ENCODE data around the gene MTFMT.

MTFMT gene

GRCh38 chr15:65067317-65067644 lies 37.8 kb upstream of the MTFMT start:
- ATAC-seq = no peak
- H3K27me3 Mint-ChIP-seq = peaks cover 44% of the 10 kb centered on the region
- H3K4me3 Mint-ChIP-seq = peak overlapping the region; percentile 27
- H3K36me3 Mint-ChIP-seq = no peaks in the 10 kb centered on the region
- peaks cover 7% of the 10 kb centered on the region for H3K4me1 Mint-ChIP-seq
- H3K9me3 Mint-ChIP-seq = no peaks in the 10 kb centered on the region
- H3K27ac Mint-ChIP-seq = no peak overlapping the region

- Mint-ChIP-seq H3K4me1 (peaks cover 7% of the 10 kb centered on the region), H3K27ac (no peak overlapping the region), H3K27me3 (peaks cover 44% of the 10 kb centered on the region), H3K4me3 (peak overlapping the region; percentile 27), H3K9me3 (no peaks in the 10 kb centered on the region), H3K36me3 (no peaks in the 10 kb centered on the region)
- ATAC-seq = no peak
Measured at GRCh38 chr15:65066635-65067316, 37.3 kb upstream of the MTFMT start.

GRCh38 chr15:65066001-65066634 lies 36.7 kb upstream of the MTFMT start:
- ATAC-seq = no peak
- H3K36me3 Mint-ChIP-seq = no peaks in the 10 kb centered on the region
- H3K4me1 Mint-ChIP-seq = peaks cover 7% of the 10 kb centered on the region
- H3K9me3 Mint-ChIP-seq = no peaks in the 10 kb centered on the region
- H3K4me3 Mint-ChIP-seq = no peak overlapping the region
- no peak overlapping the region for H3K27ac Mint-ChIP-seq
- peaks cover 44% of the 10 kb centered on the region for H3K27me3 Mint-ChIP-seq

DNA sequence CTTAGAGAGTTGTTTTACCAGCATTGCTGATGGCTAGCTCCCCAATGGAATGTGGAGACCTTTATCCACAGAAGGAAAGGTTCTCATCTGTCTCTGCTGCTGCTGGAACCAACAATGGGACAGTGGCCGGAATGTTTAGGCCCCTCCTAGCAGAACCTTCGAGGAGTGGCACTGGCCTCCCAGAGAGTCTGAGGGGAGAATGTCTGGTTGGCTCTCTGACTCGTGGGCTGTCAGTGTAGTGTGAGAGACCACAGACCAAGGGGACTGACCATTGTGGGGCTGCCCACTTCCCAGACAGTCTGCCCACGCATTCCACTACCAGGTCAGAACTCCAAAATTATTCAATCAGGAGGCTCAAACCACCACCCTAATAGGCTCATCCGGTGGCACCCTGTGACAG lies 33.3 kb upstream of the MTFMT start:
- peaks cover 36% of the 10 kb centered on the region for H3K27me3 Mint-ChIP-seq
- peaks cover 7% of the 10 kb centered on the region for H3K4me1 Mint-ChIP-seq
- no peak for ATAC-seq
- H3K27ac Mint-ChIP-seq = no peak overlapping the region
- no peak overlapping the region for H3K4me3 Mint-ChIP-seq
- H3K36me3 Mint-ChIP-seq = no peaks in the 10 kb centered on the region
- no peaks in the 10 kb centered on the region for H3K9me3 Mint-ChIP-seq

GRCh38 chr15:65062061-65062460 lies 32.6 kb upstream of the MTFMT start:
- Mint-ChIP-seq H3K4me1 (peaks cover 2% of the 10 kb centered on the region), H3K27ac (no peak overlapping the region), H3K4me3 (no peak overlapping the region), H3K9me3 (no peaks in the 10 kb centered on the region), H3K27me3 (peaks cover 36% of the 10 kb centered on the region), H3K36me3 (no peaks in the 10 kb centered on the region)
- ATAC-seq = no peak

GRCh38 chr15:65060641-65061397 lies 31.4 kb upstream of the MTFMT start:
- Mint-ChIP-seq H3K4me1 (no peaks in the 10 kb centered on the region), H3K4me3 (no peak overlapping the region), H3K9me3 (no peaks in the 10 kb centered on the region), H3K36me3 (no peaks in the 10 kb centered on the region), H3K27ac (no peak overlapping the region), H3K27me3 (peaks cover 31% of the 10 kb centered on the region)
- ATAC-seq = no peak

DNA sequence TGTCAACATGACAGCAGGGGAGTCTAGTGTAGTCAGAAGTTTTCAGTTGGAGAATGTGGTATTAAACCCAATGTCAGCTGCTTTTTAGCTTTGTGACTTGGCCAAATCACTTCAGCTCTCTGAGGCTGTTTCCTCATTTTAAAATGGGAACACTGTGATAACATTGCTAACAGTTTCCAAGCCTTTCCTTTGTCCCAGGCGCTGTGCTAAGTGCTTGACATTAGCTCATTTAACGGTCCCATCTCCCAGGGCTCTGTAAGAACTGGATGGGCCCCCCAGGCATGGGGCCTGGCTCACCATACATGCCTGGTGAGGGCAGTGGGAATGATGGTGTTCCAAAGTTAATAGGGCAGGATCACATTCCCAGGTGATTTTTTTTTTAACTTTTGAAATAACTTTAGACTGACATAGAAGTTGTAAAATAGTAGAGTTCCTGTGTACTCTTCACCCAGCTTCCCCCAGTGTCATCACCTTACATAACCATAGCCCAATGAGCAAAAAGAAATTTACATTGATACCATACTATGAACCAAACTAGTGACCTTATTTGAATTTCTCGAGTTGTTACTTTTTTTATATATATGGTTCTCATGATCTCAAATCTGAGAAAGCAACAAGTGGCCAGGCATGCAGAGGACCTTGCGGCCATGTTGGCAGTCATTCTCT lies 30.6 kb upstream of the MTFMT start:
- Mint-ChIP-seq H3K4me3 (no peak overlapping the region), H3K4me1 (no peaks in the 10 kb centered on the region), H3K36me3 (no peaks in the 10 kb centered on the region), H3K27me3 (peaks cover 27% of the 10 kb centered on the region), H3K9me3 (no peaks in the 10 kb centered on the region), H3K27ac (no peak overlapping the region)
- no peak for ATAC-seq

GRCh38 chr15:65059369-65059750 lies 29.9 kb upstream of the MTFMT start:
- no peak for ATAC-seq
- no peaks in the 10 kb centered on the region for H3K9me3 Mint-ChIP-seq
- no peaks in the 10 kb centered on the region for H3K36me3 Mint-ChIP-seq
- H3K27ac Mint-ChIP-seq = no peak overlapping the region
- peaks cover 27% of the 10 kb centered on the region for H3K27me3 Mint-ChIP-seq
- H3K4me3 Mint-ChIP-seq = no peak overlapping the region
- no peaks in the 10 kb centered on the region for H3K4me1 Mint-ChIP-seq

DNA sequence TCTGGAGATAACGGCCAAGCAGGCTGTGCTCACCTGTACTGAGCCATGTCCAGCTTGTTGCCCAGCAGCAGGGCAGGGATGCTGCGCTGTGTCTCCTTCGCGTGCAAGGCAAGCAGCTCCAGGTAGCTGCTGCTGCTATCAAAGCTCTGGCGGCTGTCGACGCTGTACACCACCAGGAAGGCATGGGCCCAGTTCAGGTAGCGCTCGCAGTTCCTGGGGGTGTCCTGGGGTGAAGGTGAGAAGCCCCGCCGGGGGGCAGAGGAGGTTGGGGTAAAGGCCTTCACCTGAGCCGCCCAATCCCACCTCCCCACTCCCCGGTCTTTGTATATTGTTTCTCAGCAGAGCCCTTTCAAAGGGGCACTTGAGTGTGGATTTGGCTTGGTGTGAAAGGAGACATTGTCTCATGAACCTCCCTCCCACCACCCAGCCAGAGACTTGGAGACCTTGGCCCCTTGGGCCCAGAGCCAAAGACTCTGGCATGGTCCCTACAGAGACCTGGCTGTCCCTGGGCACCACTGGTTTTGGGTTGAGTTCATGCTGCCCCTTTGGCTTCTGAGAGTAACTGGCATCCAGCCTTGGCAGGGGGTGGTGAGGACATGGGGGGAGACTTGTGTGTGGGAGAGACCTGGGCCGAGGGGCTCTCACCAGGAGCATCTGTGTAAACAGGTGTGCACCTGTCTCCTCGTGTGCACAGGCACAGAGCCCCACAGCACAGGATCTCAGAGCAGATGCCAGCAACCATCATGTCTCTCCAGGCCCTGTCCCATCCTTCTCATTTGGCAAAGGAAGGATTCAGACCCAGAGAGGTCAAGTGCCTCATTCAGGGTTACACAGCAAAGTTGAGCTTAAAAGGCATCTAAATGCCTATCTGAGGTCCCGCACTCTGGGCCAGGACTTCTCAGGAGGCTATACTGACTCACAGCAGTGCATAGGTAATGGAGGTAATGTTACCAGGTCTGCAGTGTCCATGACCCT lies 29.2 kb upstream of the MTFMT start:
- Mint-ChIP-seq H3K27me3 (peaks cover 26% of the 10 kb centered on the region), H3K4me1 (no peaks in the 10 kb centered on the region), H3K36me3 (no peaks in the 10 kb centered on the region), H3K4me3 (no peak overlapping the region), H3K9me3 (no peaks in the 10 kb centered on the region), H3K27ac (no peak overlapping the region)
- no peak for ATAC-seq

DNA sequence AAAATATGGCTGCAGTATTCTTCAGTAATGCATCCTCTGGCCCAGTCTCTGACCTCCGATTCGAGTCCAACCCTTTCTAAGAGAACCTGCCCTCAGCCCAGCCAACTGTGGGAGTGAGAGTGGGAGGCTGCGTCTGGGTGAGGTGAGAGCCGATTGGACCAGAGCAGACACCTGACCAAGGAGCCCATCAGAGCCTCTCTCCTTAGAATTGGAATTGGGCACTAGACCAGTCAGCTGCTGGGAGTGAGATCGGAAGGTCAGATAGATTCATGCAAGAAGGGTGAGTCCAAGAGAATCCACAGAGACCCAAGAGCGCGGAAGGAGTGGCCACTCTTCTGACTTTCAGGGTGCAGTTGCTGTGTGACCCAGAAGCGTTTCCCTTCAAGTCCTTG lies 28.1 kb upstream of the MTFMT start:
- no peak overlapping the region for H3K27ac Mint-ChIP-seq
- peaks cover 19% of the 10 kb centered on the region for H3K27me3 Mint-ChIP-seq
- H3K36me3 Mint-ChIP-seq = no peaks in the 10 kb centered on the region
- no peaks in the 10 kb centered on the region for H3K9me3 Mint-ChIP-seq
- ATAC-seq = no peak
- no peak overlapping the region for H3K4me3 Mint-ChIP-seq
- no peaks in the 10 kb centered on the region for H3K4me1 Mint-ChIP-seq

DNA sequence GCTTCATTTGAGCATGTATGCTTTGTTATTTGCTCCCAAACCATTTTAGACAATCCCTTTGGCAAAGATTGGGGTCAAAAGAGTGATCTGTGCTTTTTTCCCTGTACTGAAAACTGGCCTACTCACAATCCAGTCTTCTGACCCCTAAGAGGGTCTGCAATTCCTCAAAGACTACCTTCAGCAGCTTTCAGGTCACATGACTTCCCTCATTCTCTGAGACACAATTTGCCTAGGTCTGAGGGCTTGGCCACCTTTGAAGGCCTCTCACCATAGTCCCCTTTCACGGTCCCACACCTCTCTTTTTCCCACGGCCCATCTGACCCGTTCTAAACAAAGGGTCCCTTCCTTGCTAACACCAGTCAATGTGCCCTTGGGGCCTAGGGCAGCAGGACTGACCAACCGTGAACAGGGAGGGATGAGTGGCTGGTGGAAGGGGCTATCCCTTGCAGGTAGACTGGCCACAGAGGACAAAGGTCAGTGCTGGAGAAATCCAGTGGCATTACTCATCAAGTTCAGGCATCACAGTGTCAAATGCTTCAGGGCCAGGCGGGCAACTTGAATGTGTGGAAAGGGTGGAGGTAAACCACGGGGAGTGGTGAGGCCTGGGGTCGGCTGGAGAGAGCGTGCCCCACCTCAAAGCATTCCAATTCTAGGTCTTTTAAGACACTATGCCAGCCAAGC lies 27.6 kb upstream of the MTFMT start:
- H3K27me3 Mint-ChIP-seq = peaks cover 19% of the 10 kb centered on the region
- H3K4me1 Mint-ChIP-seq = no peaks in the 10 kb centered on the region
- no peaks in the 10 kb centered on the region for H3K36me3 Mint-ChIP-seq
- no peak overlapping the region for H3K4me3 Mint-ChIP-seq
- no peaks in the 10 kb centered on the region for H3K9me3 Mint-ChIP-seq
- ATAC-seq = no peak
- no peak overlapping the region for H3K27ac Mint-ChIP-seq

- Mint-ChIP-seq H3K27ac (no peak overlapping the region), H3K4me3 (no peak overlapping the region), H3K9me3 (no peaks in the 10 kb centered on the region), H3K36me3 (no peaks in the 10 kb centered on the region), H3K4me1 (peaks cover 2% of the 10 kb centered on the region), H3K27me3 (peaks cover 19% of the 10 kb centered on the region)
- ATAC-seq = no peak
Measured at GRCh38 chr15:65056106-65056505, 26.7 kb upstream of the MTFMT start.

DNA sequence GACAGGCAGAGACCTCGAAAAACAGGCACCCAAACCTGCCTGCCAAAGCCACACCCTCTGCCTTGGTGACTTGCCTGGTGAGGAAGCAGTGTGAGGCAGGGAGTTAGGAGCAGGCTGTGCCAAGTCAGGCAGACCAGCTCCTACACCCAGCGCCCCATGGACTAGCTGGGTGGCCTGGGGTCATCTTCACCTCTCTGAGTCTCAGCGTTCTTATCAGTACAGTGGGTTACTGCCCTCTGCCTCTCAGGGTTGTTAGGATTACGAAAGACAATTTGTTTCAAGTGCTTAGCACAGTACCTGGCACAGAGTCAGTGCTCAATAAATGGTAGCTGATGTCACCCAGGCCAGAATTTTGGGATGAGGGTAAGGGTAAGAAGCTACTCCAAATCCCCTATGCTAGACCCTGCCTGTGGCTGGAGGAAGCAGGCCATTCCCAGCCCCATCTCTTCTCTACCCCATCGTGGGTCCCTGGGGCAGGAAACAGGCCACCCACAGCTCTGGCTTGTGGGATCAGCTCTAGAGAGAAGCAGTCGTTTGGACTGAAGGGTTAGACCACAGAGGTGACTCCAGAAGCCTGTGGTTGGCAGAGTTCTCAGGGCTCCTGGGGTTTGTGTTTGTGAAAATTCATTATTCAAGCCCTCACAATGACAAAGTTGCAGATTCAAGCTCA lies 25.9 kb upstream of the MTFMT start:
- Mint-ChIP-seq H3K36me3 (no peaks in the 10 kb centered on the region), H3K27ac (no peak overlapping the region), H3K4me3 (no peak overlapping the region), H3K27me3 (peaks cover 19% of the 10 kb centered on the region), H3K9me3 (no peaks in the 10 kb centered on the region), H3K4me1 (peaks cover 10% of the 10 kb centered on the region)
- ATAC-seq = no peak

Measured in stimulated activated memory B cell treated with anti-CD40 and anti-IgM and Interleukin-4, amounts not matched to agents 10 μg/mL and 1 μg/mL and 100 μg/mL, for 72 hours (primary cell).